ENCODE data around the gene KRT7.

DNA sequence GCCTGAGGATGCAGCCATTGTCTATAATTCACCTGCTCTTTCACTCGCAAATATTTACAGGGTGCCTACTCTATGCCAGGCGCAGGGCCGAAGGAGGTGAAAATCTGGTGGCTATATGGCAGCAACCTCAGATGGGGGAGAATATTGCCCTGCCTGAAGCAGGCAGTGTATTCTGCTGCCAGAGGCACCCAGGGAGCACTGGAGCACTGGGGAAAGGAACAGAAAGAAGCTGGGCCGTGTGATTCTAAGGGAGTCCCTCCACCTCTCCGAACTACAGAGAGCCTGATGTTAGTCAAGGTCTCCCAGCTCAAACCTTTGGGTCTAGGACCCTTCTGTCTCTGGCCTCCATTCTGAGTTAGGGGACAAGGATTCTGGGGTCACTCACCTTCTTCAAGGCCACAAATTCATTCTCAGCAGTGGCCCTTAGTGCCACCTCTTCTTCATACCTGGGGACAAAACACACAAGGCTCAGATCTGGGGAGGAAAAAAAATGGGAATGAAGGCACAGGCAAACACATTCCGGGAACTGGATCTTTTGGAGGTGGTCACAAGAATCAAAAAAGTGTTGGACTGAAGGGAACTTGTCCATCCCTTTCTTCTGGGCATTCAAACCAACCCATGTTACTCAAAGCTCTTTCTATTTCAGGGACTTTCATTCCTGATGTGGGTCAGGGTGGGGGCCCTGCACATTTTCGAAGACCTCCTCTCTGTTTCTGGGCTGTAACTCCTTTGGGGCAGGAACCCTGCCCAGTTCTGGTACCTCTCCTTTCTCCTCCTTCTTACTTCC is 22.1 kb downstream of the KRT7 start:
- TF ChIP-seq, protein P1, sequence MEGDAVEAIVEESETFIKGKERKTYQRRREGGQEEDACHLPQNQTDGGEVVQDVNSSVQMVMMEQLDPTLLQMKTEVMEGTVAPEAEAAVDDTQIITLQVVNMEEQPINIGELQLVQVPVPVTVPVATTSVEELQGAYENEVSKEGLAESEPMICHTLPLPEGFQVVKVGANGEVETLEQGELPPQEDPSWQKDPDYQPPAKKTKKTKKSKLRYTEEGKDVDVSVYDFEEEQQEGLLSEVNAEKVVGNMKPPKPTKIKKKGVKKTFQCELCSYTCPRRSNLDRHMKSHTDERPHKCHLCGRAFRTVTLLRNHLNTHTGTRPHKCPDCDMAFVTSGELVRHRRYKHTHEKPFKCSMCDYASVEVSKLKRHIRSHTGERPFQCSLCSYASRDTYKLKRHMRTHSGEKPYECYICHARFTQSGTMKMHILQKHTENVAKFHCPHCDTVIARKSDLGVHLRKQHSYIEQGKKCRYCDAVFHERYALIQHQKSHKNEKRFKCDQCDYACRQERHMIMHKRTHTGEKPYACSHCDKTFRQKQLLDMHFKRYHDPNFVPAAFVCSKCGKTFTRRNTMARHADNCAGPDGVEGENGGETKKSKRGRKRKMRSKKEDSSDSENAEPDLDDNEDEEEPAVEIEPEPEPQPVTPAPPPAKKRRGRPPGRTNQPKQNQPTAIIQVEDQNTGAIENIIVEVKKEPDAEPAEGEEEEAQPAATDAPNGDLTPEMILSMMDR (IDR thresholded peaks at IDR 0.05 in 2 of 3, conservative IDR thresholded peaks at IDR 0.05 in 1 of 3; ENCODE audit: insufficient read depth in 2 of 3, low read depth in 1 of 3, low read length in 3 of 3), result no peak
- TF ChIP-seq E2F3 (CRISPR knock-in tag; IDR thresholded peaks at IDR 0.05), result no peak
- no peak for TF ChIP-seq HMG20A (CRISPR knock-in tag; conservative IDR thresholded peaks at IDR 0.05)

All from K562 (cell line).